ENCODE results near the gene ANKRD13D.

Gene ANKRD13D

DNA sequence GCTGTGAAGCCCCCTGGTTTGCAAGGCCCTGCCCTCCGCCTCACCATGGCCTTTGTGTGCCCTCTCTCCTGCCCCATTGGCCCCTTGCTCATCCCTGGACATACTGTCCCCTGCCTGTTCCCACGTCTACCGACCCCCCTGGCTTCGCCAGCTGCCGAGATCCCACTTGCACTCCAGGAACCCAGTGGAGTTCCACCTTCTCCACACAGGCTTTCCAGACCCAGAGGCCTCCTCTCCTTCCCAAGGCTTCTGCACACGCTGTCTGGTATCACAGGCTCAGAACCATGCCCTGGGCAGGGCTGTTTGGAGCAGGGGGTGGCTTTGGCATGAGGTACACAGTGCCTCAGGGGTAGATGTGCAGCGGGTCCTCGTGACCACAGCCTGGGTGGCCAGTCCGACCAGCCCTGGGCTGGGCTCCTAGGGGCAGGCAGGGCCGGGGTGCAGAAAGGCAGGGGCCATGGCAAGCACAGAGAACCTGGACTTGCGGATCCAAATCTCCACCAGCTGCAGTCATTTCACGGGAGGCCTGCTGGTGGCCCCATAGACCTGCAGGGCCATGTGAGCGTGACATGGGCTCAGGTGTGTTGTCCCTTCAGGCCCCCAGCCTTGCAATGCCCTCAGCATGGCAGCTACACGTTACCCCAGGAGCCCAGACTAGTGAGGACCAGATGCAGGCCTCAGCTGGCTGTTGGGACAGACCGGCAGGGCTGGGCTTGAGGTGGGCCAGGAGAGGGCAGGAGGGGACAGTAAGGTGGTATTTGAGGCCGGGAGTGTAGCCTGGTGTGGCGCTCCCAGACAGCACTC, 13.3 kb upstream of the ANKRD13D start:
- no peak for DNase-seq

DNA sequence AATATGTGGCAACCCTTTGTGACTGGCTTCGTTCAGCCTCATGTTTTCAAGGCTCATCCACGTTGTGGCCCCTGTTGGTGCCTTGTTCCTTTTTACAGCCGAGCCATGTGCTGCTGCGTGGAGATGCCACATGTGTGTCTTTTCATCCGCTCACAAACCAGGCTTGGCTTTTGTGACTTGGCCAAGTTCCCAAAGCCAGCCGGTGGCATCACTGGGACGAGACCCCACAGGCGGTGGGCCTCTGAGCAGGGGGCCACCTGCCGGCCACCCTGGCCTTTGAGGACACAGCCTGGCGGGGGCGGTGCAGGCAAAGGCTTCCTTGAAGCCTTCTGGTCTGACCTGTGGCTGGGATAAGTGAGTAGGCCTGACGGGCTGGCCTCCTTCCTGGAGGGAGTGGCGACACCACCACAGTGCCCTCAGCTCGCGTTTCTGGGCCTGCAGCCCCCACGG, 12.3 kb upstream of the ANKRD13D start:
- DNase-seq: no peak

DNA sequence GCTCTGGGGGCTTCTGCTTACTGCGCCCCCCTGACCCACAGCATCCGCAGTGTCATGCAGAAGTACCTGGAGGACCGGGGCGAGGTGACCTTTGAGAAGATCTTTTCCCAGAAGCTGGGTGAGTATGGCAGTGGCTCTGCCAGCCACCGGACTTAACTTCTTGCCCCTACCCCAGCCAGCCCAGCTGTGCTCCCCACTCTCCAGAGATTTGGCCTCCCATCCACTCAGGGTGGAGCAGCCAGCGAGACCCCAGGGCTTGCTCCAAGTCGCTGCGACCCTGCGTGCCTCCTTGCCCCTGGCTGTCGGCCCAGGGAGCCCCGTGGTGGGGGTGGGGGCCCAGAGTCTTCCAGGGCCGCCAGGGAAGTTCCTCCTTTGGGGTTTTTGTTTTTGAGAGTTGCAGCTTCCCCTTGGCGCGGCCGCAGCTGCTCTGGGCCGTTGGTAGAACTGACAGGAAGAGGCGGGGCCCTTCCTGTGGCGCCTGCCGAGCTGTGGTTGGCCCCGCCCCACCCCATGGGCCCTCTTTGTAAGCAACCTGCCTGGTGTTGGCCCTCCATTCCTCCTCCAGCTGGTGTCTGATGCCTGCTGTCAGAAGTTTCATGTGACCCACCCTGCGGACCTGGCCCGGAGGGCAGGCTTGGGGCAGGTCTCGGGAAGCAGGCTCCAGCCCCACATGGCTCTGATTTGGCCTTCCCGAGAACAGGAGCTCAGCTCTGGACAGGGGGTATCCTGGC, 11.7 kb upstream of the ANKRD13D start:
- DNase-seq: no peak

DNA sequence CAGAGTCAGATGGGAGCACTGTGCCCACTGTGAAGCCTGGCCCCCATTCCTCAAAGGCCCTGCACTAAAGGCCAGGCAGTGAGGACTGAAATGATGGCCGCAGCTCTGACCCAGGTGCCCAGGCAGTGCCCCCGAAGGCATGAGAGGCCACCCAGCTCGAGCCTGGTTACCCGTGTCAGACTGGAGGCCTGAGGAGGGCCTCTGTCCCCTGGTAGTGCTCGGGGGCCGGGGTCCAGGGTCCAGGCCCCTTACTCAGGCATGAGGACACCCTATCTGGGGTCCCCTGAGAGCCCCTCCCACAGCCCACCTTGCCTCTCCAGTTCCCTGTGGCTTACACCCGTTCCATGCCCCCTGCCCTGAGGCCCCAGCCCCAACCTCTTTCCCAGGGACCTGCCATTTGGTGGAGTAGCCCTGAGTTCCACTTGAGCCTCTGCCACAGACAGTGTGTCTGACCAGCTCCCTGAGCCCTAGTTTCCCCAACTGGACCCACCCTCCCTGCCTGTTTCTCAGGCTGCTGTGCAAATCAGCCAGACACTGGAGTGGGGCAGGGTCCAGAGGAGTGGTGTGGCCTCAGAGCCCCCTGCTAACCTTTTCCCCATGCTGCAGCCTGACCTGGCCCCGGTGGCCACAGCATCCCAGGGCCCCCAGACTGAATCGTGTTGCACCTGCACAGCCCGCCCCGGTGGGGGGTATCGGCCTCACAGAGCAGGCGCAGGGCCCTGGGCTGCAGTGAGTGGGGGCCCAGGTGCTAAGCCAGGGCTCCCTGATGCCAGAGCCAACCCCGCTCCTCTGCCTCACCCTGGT, 10.8 kb upstream of the ANKRD13D start:
- DNase-seq: no peak

DNA sequence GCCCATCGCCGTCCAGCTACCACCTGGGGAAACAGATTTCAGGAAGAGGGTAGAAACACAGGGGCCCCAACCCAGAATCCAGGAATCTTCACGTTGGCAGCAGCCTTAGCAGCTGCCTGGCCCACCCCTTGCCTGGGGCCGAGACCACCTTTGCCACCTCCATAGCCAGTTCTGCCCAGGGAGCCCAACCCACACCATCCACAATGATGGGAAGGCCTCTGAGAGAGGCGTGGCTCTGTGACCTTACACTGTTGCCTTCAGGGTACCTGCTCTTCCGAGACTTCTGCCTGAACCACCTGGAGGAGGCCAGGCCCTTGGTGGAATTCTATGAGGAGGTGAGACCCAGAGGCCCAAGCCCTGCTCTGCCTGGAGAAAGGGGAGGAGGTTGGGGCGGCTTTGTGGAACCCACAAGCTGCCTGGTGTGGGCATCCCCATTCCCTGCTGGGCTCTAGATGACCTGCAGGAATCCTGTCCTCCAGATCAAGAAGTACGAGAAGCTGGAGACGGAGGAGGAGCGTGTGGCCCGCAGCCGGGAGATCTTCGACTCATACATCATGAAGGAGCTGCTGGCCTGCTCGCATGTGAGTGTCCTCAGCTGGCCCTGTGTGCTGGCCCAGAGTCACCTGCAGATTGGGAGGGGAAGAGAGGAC, 10.0 kb upstream of the ANKRD13D start:
- DNase-seq: no peak

DNA sequence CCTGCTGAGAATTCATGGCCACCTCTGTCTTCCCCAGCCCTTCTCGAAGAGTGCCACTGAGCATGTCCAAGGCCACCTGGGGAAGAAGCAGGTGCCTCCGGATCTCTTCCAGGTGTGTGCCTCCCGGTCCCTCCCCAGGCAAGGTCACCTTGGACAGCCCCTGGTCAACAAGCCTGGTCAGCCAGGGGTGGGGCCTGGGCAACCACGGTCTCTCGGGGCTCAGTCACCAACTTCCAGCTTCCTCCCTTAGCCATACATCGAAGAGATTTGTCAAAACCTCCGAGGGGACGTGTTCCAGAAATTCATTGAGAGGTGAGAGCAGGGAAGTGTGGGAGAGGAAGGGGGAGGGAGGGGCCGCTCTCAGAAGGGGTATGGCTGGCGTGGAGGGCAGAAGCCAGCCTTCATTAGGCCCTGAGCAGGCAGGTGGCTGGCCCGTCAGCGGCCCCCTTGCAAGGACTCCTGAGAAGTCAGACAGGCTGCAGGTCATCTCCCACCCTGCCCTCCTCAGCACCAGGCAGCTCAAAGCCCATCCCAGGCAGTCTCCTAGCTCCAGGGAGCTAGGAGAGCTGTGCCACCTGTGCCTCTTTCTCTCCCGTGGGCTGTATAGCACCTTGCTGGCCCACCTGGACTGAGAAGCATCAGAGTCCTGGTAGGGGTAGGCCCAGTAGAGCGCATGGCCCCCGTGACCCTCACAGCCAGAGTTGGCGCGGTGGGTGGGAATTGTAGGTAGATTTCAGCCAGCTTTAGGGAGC, 9.3 kb upstream of the ANKRD13D start:
- DNase-seq: no peak

DNA sequence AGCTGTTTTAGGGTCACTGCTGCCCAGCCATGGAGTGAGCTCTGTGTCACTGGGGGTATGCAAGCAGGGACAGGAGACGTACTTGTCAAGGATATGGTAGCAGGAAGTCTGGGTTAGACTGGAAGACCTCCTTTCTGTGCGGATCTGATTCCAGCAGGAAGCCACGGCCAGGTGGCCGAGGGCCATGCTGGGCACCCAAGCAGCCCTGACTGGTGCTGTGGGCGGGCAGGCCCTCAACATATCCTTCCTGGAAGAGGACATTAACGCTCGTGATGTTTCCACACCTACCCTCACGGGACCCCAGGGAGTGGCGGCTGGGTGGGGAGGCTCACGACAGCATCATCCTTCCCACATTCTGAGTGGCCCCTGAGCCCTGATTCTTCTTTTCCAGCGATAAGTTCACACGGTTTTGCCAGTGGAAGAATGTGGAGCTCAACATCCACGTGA, 8.7 kb upstream of the ANKRD13D start:
- DNase-seq: no peak

DNA sequence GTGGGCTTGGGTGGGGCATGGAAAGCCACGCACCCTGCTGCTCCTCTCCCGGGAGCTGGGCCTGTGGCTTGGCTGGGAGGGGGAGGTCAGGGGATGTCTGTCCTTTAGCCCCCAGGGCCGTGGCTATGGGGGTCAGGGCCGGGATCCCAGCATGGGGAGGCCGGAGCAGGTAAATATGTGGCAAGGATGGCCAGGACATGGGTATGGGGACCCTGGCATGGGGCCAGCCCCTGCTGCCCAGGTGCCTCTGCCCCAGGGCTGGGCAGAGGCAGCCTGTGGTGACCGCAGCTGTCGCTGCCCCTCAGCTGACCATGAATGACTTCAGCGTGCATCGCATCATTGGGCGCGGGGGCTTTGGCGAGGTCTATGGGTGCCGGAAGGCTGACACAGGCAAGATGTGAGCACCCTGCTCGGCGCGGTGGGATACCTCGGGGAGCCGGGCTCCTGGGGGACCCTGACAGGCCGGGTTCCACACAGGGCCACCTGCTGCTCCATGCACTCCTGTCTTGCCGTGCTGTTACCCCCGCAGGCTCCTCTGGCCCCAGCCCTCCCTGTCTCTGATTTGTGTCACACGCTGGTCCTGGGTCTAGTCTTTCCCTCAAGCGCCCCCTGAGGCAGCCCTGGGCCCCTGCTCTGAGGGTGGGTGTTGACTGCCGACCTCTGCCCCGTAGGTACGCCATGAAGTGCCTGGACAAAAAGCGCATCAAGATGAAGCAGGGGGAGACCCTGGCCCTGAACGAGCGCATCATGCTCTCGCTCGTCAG, 8.1 kb upstream of the ANKRD13D start:
- DNase-seq: no peak

DNA sequence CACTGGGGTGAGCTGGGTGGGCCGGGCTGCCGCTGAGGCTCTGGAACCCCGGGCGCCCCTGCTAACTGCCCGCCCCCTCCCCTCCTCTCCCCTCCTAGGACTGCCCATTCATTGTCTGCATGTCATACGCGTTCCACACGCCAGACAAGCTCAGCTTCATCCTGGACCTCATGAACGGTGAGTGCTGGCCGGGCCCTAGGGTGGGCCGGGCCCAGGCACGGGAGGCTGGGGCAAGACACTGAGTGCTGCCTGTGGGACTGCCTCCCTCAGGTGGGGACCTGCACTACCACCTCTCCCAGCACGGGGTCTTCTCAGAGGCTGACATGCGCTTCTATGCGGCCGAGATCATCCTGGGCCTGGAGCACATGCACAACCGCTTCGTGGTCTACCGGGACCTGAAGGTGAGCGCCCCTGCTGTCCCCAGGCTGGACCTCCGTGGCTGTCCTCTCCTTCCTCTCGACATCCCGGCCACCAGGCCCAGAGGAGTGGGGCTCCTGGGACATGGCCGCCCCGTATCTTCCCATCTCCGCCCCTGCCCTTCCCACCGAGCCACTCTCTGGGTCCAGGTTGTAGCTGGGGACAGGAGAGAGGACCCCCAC, 7.5 kb upstream of the ANKRD13D start:
- no peak for DNase-seq

DNA sequence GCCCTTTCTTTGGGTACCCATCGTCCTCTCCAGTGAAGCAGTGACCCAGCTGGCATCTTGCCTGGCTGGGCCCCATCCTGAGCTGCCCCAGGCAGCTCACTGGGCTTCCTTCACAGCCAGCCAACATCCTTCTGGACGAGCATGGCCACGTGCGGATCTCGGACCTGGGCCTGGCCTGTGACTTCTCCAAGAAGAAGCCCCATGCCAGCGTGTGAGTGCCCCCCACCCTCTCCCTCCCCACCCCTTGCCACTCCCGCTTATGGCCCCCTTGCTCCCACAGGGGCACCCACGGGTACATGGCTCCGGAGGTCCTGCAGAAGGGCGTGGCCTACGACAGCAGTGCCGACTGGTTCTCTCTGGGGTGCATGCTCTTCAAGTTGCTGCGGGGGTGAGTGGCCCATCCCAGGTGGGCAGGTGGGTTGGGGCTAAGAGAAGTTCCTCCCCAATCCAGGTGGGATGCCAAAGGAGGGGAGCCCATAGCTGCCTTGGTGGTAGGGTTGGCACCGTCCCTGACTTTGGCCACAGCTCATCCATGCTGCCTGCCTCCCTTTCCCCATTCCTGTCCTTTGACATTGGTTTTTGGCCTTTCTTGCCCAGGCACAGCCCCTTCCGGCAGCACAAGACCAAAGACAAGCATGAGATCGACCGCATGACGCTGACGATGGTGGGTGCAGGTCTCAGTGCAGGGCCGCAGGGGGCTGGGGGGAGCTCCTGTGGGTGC, 6.8 kb upstream of the ANKRD13D start:
- no peak for DNase-seq

DNA sequence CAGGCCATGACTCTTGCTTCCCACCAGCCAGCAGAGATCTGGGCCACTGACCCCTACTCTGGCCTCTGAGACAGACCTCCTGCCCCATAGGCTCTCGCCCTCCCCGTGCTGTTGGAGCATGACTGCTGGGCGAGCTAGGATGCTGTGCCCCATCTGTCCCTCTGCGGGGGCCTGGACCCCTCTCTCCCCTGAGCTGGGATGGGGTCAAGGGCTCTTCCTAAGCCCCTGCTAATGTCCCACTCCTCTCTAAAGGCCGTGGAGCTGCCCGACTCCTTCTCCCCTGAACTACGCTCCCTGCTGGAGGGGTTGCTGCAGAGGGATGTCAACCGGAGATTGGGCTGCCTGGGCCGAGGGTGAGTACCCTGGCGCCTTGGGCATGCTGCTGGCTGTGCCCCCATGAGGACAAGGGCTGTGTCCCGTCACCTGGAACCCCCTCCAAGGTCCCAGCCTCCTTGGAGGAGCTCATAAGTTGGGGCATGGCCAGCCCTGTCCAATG, 6.2 kb upstream of the ANKRD13D start:
- no peak for DNase-seq

DNA sequence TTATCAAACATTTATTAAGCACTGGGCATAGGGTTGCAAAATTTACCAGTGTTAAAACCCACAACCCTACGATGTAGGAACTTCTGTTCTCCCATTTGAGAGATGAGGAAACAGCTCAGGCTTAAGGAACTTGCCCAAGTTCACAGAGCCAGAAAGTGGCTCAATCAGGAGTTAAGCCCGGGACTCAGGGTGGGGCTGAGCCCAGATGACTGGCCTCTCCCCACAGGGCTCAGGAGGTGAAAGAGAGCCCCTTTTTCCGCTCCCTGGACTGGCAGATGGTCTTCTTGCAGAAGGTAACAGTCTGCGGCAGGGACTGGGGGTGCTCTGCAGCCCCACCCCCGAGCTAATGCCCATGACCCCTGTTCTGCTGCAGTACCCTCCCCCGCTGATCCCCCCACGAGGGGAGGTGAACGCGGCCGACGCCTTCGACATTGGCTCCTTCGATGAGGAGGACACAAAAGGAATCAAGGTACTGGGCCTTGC, 5.6 kb upstream of the ANKRD13D start:
- DNase-seq: no peak

DNA sequence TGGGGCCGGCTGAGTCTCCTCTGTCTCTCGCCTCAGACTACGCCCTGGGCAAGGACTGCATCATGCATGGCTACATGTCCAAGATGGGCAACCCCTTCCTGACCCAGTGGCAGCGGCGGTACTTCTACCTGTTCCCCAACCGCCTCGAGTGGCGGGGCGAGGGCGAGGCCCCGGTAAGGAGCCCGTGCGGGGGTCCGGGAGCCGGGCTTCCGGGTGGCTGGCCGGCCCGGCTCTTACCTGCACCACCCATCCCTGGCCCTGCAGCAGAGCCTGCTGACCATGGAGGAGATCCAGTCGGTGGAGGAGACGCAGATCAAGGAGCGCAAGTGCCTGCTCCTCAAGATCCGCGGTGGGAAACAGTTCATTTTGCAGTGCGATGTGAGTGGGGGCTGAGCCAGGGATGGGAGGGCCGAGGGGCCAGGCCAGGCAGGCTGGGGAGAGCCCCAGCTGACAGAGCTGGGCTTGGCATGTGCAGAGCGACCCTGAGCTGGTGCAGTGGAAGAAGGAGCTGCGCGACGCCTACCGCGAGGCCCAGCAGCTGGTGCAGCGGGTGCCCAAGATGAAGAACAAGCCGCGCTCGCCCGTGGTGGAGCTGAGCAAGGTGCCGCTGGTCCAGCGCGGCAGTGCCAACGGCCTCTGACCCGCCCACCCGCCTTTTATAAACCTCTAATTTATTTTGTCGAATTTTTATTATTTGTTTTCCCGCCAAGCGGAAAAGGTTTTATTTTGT, 4.1 kb upstream of the ANKRD13D start:
- DNase-seq: no peak

DNA sequence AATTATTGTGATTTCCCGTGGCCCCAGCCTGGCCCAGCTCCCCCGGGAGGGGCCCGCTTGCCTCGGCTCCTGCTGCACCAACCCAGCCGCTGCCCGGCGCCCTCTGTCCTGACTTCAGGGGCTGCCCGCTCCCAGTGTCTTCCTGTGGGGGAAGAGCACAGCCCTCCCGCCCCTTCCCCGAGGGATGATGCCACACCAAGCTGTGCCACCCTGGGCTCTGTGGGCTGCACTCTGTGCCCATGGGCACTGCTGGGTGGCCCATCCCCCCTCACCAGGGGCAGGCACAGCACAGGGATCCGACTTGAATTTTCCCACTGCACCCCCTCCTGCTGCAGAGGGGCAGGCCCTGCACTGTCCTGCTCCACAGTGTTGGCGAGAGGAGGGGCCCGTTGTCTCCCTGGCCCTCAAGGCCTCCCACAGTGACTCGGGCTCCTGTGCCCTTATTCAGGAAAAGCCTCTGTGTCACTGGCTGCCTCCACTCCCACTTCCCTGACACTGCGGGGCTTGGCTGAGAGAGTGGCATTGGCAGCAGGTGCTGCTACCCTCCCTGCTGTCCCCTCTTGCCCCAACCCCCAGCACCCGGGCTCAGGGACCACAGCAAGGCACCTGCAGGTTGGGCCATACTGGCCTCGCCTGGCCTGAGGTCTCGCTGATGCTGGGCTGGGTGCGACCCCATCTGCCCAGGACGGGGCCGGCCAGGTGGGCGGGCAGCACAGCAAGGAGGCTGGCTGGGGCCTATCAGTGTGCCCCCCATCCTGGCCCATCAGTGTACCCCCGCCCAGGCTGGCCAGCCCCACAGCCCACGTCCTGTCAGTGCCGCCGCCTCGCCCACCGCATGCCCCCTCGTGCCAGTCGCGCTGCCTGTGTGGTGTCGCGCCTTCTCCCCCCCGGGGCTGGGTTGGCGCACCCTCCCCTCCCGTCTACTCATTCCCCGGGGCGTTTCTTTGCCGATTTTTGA, 3.3 kb upstream of the ANKRD13D start:
- DNase-seq: no peak

DNA sequence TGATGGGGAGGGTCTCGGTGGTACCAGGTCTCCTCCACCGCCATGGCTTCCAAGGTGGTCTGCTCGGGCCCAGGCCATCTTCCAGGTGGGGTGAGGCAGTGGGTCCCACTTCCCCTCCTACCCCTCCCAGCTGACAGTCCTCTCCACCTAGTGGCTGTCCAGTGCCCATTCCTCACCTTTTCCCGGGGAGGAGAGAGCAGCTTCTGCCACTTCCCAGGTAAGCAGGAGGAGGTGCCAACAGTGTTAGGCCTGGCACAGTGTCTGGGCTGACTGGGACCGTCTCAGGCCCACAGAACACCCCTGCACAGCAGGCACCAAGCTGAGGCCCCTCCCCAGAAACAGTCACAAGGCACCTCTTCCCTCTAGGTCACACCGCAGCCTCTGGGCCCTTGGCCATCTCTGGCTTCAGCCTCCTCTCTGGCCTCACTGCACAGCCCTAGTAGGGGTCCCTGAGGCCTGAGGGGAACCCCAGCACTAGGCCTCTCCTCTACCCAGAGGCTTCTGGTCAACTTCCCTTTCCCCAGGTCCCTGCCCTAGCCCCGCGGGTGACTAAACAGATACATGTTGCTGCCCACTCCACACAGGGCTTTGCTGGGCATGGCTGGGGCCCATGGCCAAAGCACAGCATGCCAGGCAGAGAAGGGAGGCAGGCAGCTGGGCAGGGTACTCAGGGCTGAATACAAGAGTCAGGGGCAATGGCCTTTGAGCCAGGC, 2.3 kb upstream of the ANKRD13D start:
- no peak for DNase-seq

DNA sequence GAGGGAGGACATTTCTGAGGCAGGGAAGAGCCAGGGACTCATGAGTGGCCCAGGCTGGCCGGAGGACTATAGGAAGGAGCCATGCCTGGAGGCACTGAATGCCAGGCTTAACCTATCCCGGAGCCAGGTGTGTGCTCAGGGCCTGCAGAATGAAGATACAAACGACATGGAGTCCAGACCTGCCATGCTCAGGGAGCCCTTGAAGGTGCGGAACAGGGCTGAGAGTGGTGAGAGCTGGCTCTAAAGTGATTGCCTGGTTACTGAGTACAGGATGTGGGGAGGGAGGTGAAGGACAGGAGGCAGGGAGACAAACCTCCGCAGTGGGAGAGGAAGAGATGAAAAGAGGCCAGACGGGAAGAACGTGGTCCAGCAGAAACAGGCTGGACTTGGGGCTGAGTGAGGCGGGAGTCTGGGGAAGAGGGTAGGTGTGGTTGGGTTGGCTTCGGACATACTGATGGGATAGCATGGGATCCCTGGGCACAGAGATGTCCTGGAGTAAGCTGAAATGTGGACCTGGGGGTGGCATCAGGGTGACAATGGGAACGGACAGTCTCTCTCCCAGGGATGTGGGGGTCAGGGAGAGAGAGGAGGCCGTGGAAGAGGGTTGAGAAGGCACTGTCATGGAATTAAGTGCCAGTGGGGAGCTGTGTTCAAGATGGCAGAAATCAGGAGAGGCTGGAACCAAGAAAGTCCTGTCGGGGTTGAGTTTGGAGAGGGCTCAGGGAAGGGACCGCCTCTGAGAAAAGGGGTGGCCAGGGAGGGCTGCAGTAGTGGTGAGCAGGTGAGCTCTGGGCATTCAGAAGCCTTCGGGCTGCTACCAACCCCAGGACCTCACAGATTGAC, 1.5 kb upstream of the ANKRD13D start:
- DNase-seq: no peak

DNA sequence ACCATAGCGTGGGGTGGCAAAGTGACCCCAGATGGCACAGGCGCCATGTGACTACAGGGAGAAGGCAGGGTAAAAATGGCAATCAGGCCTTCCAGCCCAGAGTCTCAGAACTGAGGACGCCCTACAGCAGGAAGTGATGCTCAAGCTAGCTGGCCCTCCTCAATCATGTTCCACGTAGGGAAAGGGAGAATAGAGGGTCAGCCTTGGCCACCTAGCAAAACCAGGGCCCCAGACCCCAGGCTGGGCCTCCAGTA, 978 bp upstream of the ANKRD13D start:
- no peak for DNase-seq
